IPS DF 6.9 (cell line): ENCODE results near the gene APBA1.

Experiments
- DNase-seq: peaks from one replicate; pipeline ENCODE4 v3.0.0-alpha.2; 2013; ENCODE audit warnings: low read depth, low spot score
- H3K27ac ChIP-seq: one replicate; pipeline ENCODE4 v1.5.1; 2013; ENCODE audit warnings: low read length, control low read depth
- H3K27me3 ChIP-seq: 2 replicates; pipeline ENCODE4 v1.6.1; 2013; ENCODE audit warnings: mild to moderate bottlenecking, low read length; ENCODE audit not compliant: control insufficient read depth, insufficient read depth
- H3K36me3 ChIP-seq: 2 replicates; pipeline ENCODE4 v1.6.1; 2013; ENCODE audit warnings: low read length; ENCODE audit not compliant: control insufficient read depth, insufficient read depth
- H3K4me1 ChIP-seq: 2 replicates; pipeline ENCODE4 v1.6.1; 2013; ENCODE audit warnings: low read length; ENCODE audit not compliant: control insufficient read depth, insufficient read depth
- H3K4me3 ChIP-seq: 2 replicates; pipeline ENCODE4 v1.5.1; 2013; ENCODE audit warnings: mild to moderate bottlenecking, low read length
- H3K9me3 ChIP-seq: 2 replicates; pipeline ENCODE4 v1.6.1; 2013; ENCODE audit warnings: low read length, inconsistent platforms; ENCODE audit not compliant: control insufficient read depth, insufficient read depth
- WGBS: extraction: QIAGEN DNeasy Blood & Tissue Kit; methylation state at CpG from one replicate; pipeline ENCODE4 v1.1.7; 2013; ENCODE audit warnings: mixed read lengths, missing lambda C conversion rate; ENCODE audit not compliant: insufficient read length, insufficient coverage; 5-methylcytosine and 5-hydroxymethylcytosine counted together

APBA1 gene

DNA sequence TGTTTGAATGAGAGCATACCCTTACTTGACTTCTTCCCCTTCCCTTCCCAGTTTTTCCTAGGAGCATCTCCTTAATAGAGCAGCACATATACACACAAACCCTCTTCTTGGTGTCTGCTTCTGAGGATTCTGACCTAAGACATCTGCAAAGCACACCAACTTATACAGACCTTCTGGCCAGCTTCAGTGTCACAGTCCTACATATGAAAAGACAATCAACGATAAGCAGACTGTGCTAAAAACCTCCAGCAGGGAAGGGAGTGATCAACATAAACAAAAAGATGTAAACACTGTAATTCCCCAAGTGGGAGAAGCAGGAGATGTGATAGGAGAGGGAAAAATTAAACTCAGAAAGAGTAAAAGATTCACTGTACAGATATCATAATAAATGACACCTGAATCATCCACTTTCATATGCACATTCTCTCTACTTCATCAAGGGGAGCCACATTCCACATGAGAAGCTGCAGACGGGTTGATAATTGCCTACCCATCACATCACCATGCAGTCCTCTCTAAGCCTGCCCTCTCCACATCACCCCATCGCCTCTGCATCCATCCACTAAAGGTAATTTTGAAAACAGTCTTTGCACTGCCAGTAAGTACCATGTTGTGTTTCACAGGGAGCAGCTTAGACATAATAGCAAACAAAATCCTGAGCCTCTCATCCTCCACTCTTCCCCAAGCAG is 13.0 kb downstream of the APBA1 start:
- Histone ChIP-seq H3K4me3 (no peak overlapping the region), H3K27ac (no peak overlapping the region), H3K4me1 (no peaks in the 10 kb centered on the region), H3K36me3 (no peaks in the 10 kb centered on the region), H3K9me3 (no peaks in the 10 kb centered on the region), H3K27me3 (no peaks in the 10 kb centered on the region)
- DNase-seq, result no peak
- no CpG with 5 or more reads among the region's 3 CpGs for WGBS

DNA sequence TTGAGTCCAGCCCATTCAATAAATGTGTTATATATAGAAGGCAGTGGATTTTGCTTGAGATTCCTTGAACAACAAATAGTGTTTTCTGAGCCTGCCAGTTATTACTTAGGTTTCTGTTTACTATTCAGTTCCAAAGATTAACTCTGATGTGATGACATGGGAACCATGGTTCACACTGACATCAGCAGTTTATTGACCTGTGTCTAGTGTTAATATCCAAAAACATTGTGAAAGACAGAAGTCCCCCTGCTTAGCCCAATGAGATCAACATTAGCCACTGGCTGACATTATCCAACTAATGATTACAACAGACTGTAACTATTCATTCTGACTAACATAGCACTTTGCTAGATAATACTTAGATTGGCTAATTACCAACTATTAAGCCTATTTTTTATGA is 14.9 kb downstream of the APBA1 start:
- DNase-seq, result no peak
- Histone ChIP-seq H3K27ac (no peak overlapping the region), H3K4me3 (no peak overlapping the region), H3K36me3 (no peaks in the 10 kb centered on the region), H3K27me3 (no peaks in the 10 kb centered on the region), H3K9me3 (no peaks in the 10 kb centered on the region), H3K4me1 (no peaks in the 10 kb centered on the region)

DNA sequence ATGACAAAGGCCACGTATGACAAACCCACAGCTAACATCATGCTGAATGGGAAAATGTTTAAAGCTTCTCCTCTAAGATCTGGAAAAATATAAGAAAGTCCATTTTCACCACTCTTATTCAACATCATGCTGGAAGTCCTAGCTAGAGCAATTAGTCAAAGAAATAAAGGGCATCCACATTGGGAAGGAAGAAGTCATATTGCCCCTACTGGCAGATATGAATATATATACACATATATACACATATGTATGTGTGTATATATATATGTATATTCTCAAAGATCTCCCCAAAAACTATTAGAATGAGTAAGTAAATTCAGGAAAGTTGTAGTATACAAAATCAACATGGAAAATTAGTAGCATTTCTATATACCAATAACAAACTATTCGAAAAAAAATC is 17.1 kb downstream of the APBA1 start:
- WGBS, result no CpG with 5 or more reads among the region's 2 CpGs
- DNase-seq, result no peak
- Histone ChIP-seq H3K9me3 (no peaks in the 10 kb centered on the region), H3K4me1 (no peaks in the 10 kb centered on the region), H3K27me3 (no peaks in the 10 kb centered on the region), H3K4me3 (no peak overlapping the region), H3K36me3 (no peaks in the 10 kb centered on the region), H3K27ac (no peak overlapping the region)

DNA sequence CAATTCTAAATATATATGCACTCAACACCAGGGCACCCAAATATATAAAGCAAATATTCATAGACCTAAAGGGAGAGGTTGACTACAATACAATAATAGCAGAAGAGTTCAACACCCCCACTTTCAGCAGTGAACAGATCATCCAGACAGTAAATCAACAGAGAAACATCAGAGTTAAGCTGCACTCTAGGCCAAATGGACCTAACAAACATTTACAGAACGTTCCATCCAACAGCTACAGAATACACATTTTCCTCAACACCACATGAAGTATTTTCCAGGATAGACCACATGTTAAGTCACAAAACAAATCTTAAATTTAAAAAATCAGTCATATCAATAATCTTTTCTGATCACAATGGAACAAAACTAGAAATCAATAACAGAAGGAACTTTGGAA is 18.9 kb downstream of the APBA1 start:
- Histone ChIP-seq H3K36me3 (no peaks in the 10 kb centered on the region), H3K27me3 (no peaks in the 10 kb centered on the region), H3K27ac (no peak overlapping the region), H3K4me1 (no peaks in the 10 kb centered on the region), H3K9me3 (no peaks in the 10 kb centered on the region), H3K4me3 (no peak overlapping the region)
- DNase-seq, result no peak
- no CpG with 5 or more reads among the region's 1 CpG for WGBS

DNA sequence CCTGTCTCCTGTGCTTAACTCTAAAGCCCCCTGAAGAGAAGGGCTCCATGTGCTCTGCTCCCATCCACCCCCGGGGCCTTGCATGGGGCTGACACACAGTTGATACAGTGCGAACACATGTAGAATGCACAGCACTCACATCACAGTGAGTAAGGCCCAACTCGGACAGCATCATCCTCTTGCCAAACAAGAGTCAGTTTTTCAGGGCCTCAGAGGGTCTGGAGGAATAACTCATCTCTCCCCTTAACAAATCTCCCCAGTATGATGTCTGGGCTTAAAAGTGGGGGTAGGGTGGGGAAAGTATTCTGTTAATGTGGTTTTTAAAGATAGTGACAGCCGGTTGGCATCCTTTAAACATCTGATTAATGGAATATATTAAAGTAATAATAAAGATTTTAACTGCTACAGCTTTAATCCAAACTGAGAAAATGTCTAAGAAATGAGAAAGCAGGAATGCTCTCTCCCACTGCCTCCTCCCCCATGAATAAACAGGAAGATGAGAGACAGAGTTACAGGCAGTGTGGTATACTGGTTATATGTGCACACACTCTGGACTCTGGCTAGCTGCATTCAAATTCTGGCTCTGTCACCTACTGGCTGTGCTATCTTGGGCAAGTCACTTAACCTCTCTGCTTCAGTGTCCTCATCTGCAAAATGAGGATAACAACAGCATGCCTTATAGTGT is 22.5 kb downstream of the APBA1 start:
- Histone ChIP-seq H3K27ac (no peak overlapping the region), H3K4me3 (no peak overlapping the region), H3K27me3 (no peaks in the 10 kb centered on the region), H3K36me3 (no peaks in the 10 kb centered on the region), H3K9me3 (no peaks in the 10 kb centered on the region), H3K4me1 (no peaks in the 10 kb centered on the region)
- DNase-seq, result no peak
- no CpG with 5 or more reads among the region's 4 CpGs for WGBS

DNA sequence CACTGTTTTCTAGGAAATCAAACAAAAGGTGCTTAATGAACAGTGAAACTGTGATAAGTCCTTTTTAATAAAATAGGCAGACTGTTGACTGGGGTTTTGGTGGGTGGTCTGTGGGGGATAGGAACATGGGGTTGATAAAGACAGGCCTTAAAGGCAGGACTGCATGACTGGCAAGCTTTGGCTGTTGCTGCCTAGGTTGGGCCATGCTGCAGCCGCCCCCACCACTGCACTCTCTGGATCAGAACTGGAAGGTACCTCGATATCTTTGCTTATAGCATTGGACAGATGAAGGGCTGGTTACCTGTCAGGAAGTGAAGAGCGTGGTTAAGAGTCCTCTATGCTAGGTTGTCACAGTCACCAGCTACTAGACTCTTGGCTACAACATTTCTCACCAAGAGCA is 24.4 kb downstream of the APBA1 start:
- no peaks in the 10 kb centered on the region for H3K9me3 ChIP-seq
- WGBS, result no CpG with 5 or more reads among the region's 3 CpGs

DNA sequence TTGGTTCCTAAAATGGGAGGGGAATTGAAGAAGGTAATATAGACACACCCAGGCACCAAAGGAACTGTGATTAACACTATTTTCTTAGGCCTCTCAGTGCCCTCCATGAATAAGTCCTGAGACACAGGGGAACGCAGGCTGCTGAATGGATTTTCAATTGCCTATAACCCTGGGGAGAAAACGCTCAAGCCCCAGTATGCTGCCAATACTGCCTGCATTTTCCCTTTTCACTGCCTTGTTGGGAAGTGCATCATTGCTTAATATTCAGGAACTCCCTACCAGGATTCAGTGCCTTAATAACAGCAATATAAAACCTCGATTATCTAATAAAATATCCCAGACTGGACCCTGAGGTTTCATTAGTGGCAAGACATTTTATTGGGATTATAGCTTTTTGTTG is 25.4 kb downstream of the APBA1 start:
- no peak overlapping the region for H3K4me3 ChIP-seq
- DNase-seq, result no peak
- no peaks in the 10 kb centered on the region for H3K9me3 ChIP-seq
- WGBS, result no CpG with 5 or more reads among the region's 3 CpGs
- no peaks in the 10 kb centered on the region for H3K27me3 ChIP-seq
- no peaks in the 10 kb centered on the region for H3K4me1 ChIP-seq
- H3K36me3 ChIP-seq, result no peaks in the 10 kb centered on the region
- H3K27ac ChIP-seq, result no peak overlapping the region

More for the DNA sequence above, 24.4 kb downstream of the APBA1 start:
- Histone ChIP-seq H3K36me3 (no peaks in the 10 kb centered on the region), H3K27ac (no peak overlapping the region), H3K27me3 (no peaks in the 10 kb centered on the region), H3K4me3 (no peak overlapping the region; the same call in 1 of the 2 replicates), H3K4me1 (no peaks in the 10 kb centered on the region)
- DNase-seq, result no peak

DNA sequence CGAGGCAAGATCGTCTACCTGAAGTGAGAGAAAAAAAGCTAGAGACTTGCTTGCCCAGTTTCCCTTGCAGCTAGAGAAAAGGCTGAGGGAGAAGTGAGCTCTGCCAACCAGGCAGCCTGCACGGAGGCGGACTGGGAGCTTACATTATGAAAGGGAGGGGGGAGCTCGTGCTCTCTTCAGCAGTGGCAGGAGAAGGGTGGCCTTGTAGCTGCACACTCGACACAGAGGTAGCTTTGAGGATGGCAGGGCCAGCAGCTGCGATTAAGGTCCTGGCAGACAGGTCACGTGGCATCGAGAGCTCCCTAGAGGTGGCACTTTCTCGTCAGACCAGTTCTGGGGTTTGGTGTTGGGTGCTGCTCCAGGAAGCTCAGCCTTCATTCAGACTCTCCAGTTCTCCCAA is 26.7 kb downstream of the APBA1 start:
- Histone ChIP-seq H3K4me1 (no peaks in the 10 kb centered on the region), H3K9me3 (no peaks in the 10 kb centered on the region), H3K27me3 (no peaks in the 10 kb centered on the region), H3K27ac (no peak overlapping the region), H3K4me3 (no peak overlapping the region), H3K36me3 (no peaks in the 10 kb centered on the region)
- no CpG with 5 or more reads among the region's 10 CpGs for WGBS
- DNase-seq, result no peak

DNA sequence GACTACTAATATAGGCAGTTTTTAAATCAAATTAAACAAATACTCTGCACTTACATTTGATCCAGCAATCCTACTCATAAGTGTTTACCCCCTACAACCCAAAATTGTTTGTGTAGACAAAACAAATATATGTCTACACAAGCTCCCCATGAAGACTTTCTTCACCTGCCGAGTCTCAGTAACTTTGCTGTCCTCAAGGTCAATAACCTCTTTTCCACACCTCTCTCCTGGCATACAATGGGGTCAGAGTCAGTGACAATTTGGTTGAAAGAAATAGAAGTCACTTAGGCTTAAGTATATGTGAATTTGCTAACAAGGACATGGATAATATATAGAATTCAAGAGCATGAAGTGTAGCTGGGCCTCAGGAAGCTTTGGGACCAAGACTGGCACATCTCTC is 29.1 kb downstream of the APBA1 start:
- WGBS, result no CpG with 5 or more reads among the region's 1 CpG
- no peaks in the 10 kb centered on the region for H3K4me1 ChIP-seq
- no peaks in the 10 kb centered on the region for H3K27me3 ChIP-seq
- H3K27ac ChIP-seq, result no peak overlapping the region
- H3K9me3 ChIP-seq, result no peaks in the 10 kb centered on the region
- no peak for DNase-seq
- no peak overlapping the region for H3K4me3 ChIP-seq
- no peaks in the 10 kb centered on the region for H3K36me3 ChIP-seq

DNA sequence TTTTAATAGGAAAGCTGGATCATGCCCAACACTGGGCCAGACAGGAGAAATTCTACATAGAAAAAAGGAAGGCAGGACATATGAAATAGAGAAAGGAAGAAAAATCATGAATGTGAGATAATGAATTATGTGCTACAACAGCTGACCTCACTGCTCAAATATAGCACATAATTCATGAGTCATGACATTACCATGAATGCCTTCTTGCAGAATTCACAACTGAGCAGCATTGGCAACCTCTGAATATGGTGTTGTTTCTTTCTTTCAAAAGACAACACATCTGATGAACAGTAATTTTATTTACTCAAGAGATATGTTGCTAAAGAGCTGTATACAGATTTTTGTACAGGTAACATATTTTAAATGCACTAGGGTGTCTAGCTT is 34.4 kb downstream of the APBA1 start:
- H3K27me3 ChIP-seq, result no peaks in the 10 kb centered on the region
- H3K36me3 ChIP-seq, result no peaks in the 10 kb centered on the region
- DNase-seq, result no peak
- H3K9me3 ChIP-seq, result no peaks in the 10 kb centered on the region
- no peak overlapping the region for H3K27ac ChIP-seq
- no peaks in the 10 kb centered on the region for H3K4me1 ChIP-seq
- no peak overlapping the region for H3K4me3 ChIP-seq

DNA sequence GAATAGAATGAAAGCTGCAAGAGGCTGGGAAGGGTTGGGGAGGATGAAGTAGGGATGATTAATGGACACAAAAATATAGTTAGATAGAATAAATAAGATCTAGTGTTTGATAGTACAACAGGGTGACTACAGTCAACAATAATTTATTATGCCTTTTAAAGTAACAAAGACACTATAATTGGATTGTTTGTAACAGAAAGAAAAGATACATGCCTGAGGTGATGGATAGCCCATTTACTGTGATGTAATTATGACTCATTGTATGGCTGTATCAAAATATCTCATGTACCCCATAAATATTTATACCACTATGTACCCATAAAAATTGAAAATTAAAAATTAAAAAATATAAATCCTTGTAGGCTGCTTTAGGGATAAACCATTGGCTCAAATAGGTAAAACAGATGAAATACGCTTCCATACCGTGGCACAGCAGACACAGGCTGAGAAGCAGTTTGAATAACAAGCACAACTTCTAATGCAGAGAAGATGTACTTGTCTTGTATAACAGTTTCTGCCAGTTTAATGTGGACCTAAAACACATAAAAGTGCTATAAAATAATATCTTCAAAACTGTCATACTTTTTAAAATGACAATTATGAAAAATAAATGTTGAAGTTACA is 34.9 kb downstream of the APBA1 start:
- H3K27me3 ChIP-seq, result no peaks in the 10 kb centered on the region
- no peaks in the 10 kb centered on the region for H3K36me3 ChIP-seq
- no peak overlapping the region for H3K4me3 ChIP-seq
- H3K4me1 ChIP-seq, result no peaks in the 10 kb centered on the region
- no CpG with 5 or more reads among the region's 2 CpGs for WGBS
- no peak for DNase-seq
- H3K9me3 ChIP-seq, result no peaks in the 10 kb centered on the region
- no peak overlapping the region for H3K27ac ChIP-seq
